Cerebellar cortex (tissue), 1 donor: ENCODE measurements around the gene COG4.
"Not testable (repeated sequence)": the region's sequence is repeated elsewhere in the genome, so short reads cannot be mapped to it uniquely, and the experiment has no call there.

ENCODE experiments used
- DNase-seq: peaks from one replicate; pipeline ENCODE4 v3.0.0-alpha.2; 2015; ENCODE audit warnings: low spot score

The COG4 gene

GRCh38 chr16:70523076-70523742, at the start of gene COG4:
Gene COG4 (minus strand): TSS chr16:70523554. CDS start chr16:70523543, 11 bp downstream.
- DNase-seq = peak; percentile 89

- DNase-seq = no peak
Observed at GRCh38 chr16:70572926-70573270, 49.5 kb upstream of the COG4 start.

- no peak for DNase-seq
Observed at GRCh38 chr16:70572050-70572925, 48.9 kb upstream of the COG4 start.

- no peak for DNase-seq
Observed at GRCh38 chr16:70571623-70572022, 48.3 kb upstream of the COG4 start.

GRCh38 chr16:70570967-70571570, 47.7 kb upstream of the COG4 start:
- DNase-seq = no peak

GRCh38 chr16:70569752-70570151, 46.4 kb upstream of the COG4 start:
- DNase-seq = no peak

GRCh38 chr16:70568601-70569237, 45.4 kb upstream of the COG4 start:
- no peak for DNase-seq

GRCh38 chr16:70565053-70565452, 41.7 kb upstream of the COG4 start:
- peak; percentile 74 for DNase-seq

- no peak for DNase-seq
Observed at GRCh38 chr16:70563636-70564035, 40.3 kb upstream of the COG4 start.

GRCh38 chr16:70561623-70562022, 38.3 kb upstream of the COG4 start:
- DNase-seq = peak; percentile 86

GRCh38 chr16:70556063-70556462, 32.7 kb upstream of the COG4 start:
- DNase-seq = no peak

- DNase-seq = no peak
Observed at GRCh38 chr16:70553645-70554044, 30.3 kb upstream of the COG4 start.

GRCh38 chr16:70552675-70553074, 29.3 kb upstream of the COG4 start:
- DNase-seq = no peak

- DNase-seq = no peak
Observed at GRCh38 chr16:70551788-70552187, 28.4 kb upstream of the COG4 start.

GRCh38 chr16:70550082-70550481, 26.7 kb upstream of the COG4 start:
- DNase-seq = no peak

- DNase-seq = no peak
Observed at GRCh38 chr16:70548936-70549335, 25.6 kb upstream of the COG4 start.

- DNase-seq = no peak
Observed at GRCh38 chr16:70544548-70544947, 21.2 kb upstream of the COG4 start.

- DNase-seq = no peak
Observed at GRCh38 chr16:70540994-70541393, 17.6 kb upstream of the COG4 start.

GRCh38 chr16:70534971-70535370, 11.6 kb upstream of the COG4 start:
- DNase-seq = no peak

GRCh38 chr16:70529954-70530353, 6.6 kb upstream of the COG4 start:
- DNase-seq = not testable (repeated sequence)

GRCh38 chr16:70529051-70529777, 5.9 kb upstream of the COG4 start:
- DNase-seq = peak; percentile 65
